ENCODE measurements around the gene WDR87. TPM values are rescaled to one million over a fixed set of nuclear protein-coding genes. Genes with fewer than 3 reads are reported as not detected.

Gene WDR87
- total RNA-seq, 2 experiments from 2014 or later: not detected

DNA sequence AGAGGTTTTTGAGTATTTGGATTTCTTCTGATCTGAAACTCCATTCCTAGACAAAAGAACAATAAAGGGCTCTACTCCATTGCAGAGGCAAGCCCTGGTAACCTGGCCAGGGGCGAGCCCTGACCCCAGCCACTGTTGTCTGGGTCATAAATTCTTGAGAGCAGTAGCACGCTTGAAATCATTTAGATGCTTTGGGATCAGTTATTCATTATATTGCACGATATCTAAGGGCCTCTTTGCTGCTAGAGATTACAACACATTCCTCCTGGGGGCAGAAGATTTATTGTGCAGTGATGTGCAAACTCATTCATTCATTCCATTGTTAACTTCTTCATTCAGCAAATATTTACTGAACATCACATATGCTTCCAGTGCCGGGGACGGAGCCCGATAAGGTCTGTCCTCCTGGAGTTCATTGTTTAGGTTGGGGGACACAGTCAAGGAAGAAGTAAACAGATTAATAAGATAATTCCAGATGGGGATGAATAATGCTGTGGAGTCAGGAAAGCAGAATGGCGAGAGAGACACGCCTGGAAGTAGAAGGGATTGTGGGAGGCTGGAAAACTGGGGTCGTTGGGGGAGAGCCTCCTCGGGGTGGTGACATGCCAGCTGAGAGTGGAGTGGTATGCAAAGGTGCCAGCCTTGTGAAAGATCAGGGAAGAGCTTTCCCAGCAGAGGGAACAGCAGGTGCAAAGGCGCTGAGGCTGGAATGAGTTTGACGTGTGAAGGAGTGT lies 35.6 kb upstream of the WDR87 start:
- H3K27me3 Mint-ChIP-seq: no peaks in the 10 kb centered on the region
- H3K4me3 Mint-ChIP-seq: no peak overlapping the region
- peaks cover 12% of the 10 kb centered on the region for H3K4me1 Mint-ChIP-seq (ENCODE audit: low read depth)
- peaks cover 29% of the 10 kb centered on the region for H3K36me3 Mint-ChIP-seq (ENCODE audit: low read depth)
- Histone ChIP-seq H3K27ac (ENCODE audit: low read depth in 1 of 2, low read length in 2 of 2) (no peak overlapping the region), H3K36me3 (ENCODE audit: insufficient read depth, low read length) (no peaks in the 10 kb centered on the region), H3K4me1 (ENCODE audit: insufficient read depth, low read length) (no peaks in the 10 kb centered on the region), H3K27me3 (ENCODE audit: control insufficient read depth in 1 of 2, insufficient read depth in 2 of 2, low read length in 2 of 2) (no peaks in the 10 kb centered on the region), H3K9me3 (ENCODE audit: control insufficient read depth in 1 of 2, insufficient read depth in 1 of 2, low read length in 2 of 2) (no peaks in the 10 kb centered on the region), H3K4me3 (ENCODE audit: low read length) (no peak overlapping the region)
- H3K27ac Mint-ChIP-seq: no peak overlapping the region
- POLR2A ChIA-PET: no interaction called here
- ATAC-seq (ENCODE audit: poor library complexity) (no peak), DNase-seq (no peak)
- no peaks in the 10 kb centered on the region for H3K9me3 Mint-ChIP-seq
- no peak for TF ChIP-seq CTCF (IDR thresholded peaks at IDR 0.05)
- intact Hi-C loops (cut with DNase I, micrococcal nuclease): no loop called here
- CTCF ChIA-PET: no interaction called here

GRCh38 chr19:37938353-37938752 lies 32.0 kb upstream of the WDR87 start:
- no peak overlapping the region for H3K4me3 ChIP-seq (ENCODE audit: low read length)
- intact Hi-C loops (cut with DNase I, micrococcal nuclease): no loop called here

DNA sequence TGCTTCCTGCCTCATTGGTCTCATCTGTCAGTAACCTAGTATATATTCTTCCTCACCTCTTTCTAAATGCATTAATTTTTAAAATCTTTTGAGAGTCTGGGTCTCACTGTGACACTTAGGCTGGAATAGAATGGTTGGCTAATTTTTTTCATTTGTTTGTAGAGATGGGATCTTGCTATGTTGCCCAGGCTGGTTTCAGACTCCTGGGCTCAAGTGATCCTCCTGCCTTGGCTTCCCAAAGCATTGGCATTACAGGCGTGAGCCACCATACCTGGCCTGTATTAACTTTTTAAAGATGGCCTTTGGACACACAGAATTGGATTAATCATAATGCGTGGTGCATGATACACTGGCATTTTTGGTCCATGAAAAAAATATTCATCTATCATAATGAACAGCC lies 30.5 kb upstream of the WDR87 start:
- no peak overlapping the region for H3K4me3 ChIP-seq (ENCODE audit: low read length)
- Mint-ChIP-seq H3K4me3 (no peak overlapping the region), H3K27ac (no peak overlapping the region), H3K27me3 (no peaks in the 10 kb centered on the region), H3K4me1 (ENCODE audit: low read depth) (peaks cover 13% of the 10 kb centered on the region), H3K36me3 (ENCODE audit: low read depth) (peaks cover 62% of the 10 kb centered on the region), H3K9me3 (no peaks in the 10 kb centered on the region)
- no peak for TF ChIP-seq CTCF (IDR thresholded peaks at IDR 0.05)
- DNase-seq: no peak
- ChIA-PET CTCF (no interaction called here), POLR2A (no interaction called here)
- H3K27me3 ChIP-seq (ENCODE audit: control insufficient read depth in 1 of 2, insufficient read depth in 2 of 2, low read length in 2 of 2): no peaks in the 10 kb centered on the region
- H3K9me3 ChIP-seq (ENCODE audit: control insufficient read depth in 1 of 2, insufficient read depth in 1 of 2, low read length in 2 of 2): peaks cover 10 to 22% of the 10 kb centered on the region in 2 experiments
- no peaks in the 10 kb centered on the region for H3K4me1 ChIP-seq (ENCODE audit: insufficient read depth, low read length)
- no peak overlapping the region for H3K27ac ChIP-seq (ENCODE audit: low read depth in 1 of 2, low read length in 2 of 2)
- intact Hi-C loops (cut with DNase I, micrococcal nuclease): no loop called here
- ATAC-seq (ENCODE audit: poor library complexity): no peak
- no peaks in the 10 kb centered on the region for H3K36me3 ChIP-seq (ENCODE audit: insufficient read depth, low read length)

More at GRCh38 chr19:37938353-37938752, 32.0 kb upstream of the WDR87 start:
- ChIA-PET POLR2A (no interaction called here), CTCF (no interaction called here)
- Mint-ChIP-seq H3K9me3 (no peaks in the 10 kb centered on the region), H3K4me3 (no peak overlapping the region), H3K27me3 (no peaks in the 10 kb centered on the region), H3K27ac (no peak overlapping the region), H3K4me1 (ENCODE audit: low read depth) (peaks cover 13% of the 10 kb centered on the region), H3K36me3 (ENCODE audit: low read depth) (peaks cover 58% of the 10 kb centered on the region)
- Histone ChIP-seq H3K27ac (ENCODE audit: low read depth in 1 of 2, low read length in 2 of 2) (no peak overlapping the region), H3K4me1 (ENCODE audit: insufficient read depth, low read length) (no peaks in the 10 kb centered on the region), H3K9me3 (ENCODE audit: control insufficient read depth in 1 of 2, insufficient read depth in 1 of 2, low read length in 2 of 2) (peaks cover 10 to 14% of the 10 kb centered on the region in 2 experiments), H3K36me3 (ENCODE audit: insufficient read depth, low read length) (no peaks in the 10 kb centered on the region), H3K27me3 (ENCODE audit: control insufficient read depth in 1 of 2, insufficient read depth in 2 of 2, low read length in 2 of 2) (no peaks in the 10 kb centered on the region)
- DNase-seq (no peak), ATAC-seq (ENCODE audit: poor library complexity) (no peak)
- TF ChIP-seq CTCF (IDR thresholded peaks at IDR 0.05): no peak

All from CD4-positive, alpha-beta T cell (primary cell).